ENCODE data around the gene COL26A1. TPM values are rescaled to one million over a fixed set of nuclear protein-coding genes. Genes with fewer than 3 reads are reported as not detected.

COL26A1 gene
- total RNA-seq, 2 donors from 2014 or later, result not detected

DNA sequence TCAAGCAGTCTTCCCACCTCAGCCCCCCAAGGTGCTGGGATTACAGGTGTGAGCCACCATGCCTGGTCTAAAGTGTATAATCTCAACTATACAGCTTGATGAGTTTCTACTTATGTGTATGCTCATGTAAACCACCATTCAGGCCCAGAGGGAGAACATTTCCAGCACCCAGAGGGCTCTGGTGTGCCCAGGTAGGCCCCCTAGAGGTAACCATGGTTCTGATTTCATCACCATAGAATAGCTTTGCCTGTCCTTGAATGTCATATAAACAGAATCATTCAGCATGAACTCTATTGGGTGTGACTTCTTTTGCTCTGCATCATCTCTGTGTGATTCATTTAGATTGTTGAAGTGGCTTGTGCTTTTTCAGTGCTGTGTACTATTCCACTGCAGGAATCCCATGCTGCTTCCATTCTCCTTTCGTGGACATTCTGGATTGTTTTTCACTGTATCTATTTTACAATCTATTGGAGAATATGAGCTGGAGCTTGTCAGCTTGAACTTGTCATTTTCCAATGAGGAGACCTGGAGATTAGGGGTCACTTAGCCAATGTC lies 35.2 kb downstream of the COL26A1 start:
- TF ChIP-seq, protein P1, sequence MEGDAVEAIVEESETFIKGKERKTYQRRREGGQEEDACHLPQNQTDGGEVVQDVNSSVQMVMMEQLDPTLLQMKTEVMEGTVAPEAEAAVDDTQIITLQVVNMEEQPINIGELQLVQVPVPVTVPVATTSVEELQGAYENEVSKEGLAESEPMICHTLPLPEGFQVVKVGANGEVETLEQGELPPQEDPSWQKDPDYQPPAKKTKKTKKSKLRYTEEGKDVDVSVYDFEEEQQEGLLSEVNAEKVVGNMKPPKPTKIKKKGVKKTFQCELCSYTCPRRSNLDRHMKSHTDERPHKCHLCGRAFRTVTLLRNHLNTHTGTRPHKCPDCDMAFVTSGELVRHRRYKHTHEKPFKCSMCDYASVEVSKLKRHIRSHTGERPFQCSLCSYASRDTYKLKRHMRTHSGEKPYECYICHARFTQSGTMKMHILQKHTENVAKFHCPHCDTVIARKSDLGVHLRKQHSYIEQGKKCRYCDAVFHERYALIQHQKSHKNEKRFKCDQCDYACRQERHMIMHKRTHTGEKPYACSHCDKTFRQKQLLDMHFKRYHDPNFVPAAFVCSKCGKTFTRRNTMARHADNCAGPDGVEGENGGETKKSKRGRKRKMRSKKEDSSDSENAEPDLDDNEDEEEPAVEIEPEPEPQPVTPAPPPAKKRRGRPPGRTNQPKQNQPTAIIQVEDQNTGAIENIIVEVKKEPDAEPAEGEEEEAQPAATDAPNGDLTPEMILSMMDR (IDR thresholded peaks at IDR 0.05), result no peak
- Histone ChIP-seq H3K36me3 (no peaks in the 10 kb centered on the region), H3K9me3 (no peaks in the 10 kb centered on the region), H3K27me3 (peaks cover 0 to 2% of the 10 kb centered on the region in 2 donors), H3K27ac (no peak overlapping the region), H3K4me1 (peaks cover 0 to 6% of the 10 kb centered on the region in 2 donors), H3K4me3 (no peak overlapping the region)
- no peak for DNase-seq (ENCODE audit: low spot score)

DNA sequence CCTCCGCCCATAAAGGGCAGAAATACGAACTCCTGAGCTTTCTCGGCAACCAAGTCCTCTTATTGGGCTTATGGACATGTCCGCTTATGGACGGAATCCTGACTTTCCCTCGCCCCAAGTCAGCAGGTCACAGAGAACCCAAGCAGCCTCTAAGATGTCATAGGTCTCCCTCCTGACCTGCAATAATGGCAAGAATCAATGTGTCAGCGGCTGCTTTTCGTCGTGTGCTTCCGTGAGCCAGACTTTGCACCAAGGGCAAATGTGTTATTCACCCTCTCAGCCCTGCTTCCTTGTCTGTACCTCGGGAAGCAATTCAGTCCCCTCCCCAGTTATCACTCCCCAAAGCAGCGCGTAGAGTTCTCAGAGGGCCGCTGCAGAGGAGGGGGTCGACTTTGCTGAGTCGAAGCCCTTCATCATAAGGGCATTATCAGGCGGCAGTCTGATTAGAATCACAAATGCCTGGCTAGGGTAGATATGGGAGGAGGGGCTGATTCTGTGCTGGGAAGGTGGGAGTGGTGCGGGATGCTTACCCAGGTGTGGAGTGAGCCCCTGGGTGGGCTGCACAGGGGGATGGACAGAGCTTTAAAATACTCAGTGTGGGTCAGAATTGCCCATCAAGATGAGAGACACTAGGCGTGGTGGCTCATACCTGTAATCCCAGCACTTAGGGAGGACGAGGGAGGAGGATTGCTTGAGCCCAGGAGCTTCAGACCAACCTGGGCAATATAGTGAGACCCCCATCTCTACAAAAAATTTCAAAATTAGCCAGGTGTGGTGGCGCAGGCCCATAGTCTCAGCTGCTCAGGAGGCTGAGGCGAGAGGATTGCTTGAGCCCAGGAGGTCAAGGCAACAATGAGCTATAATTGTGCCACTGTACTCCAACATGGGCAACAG lies 36.0 kb downstream of the COL26A1 start:
- no peaks in the 10 kb centered on the region for H3K9me3 ChIP-seq
- DNase-seq (ENCODE audit: low spot score), result no peak
- peaks cover 0 to 6% of the 10 kb centered on the region in 2 donors for H3K4me1 ChIP-seq
- H3K27ac ChIP-seq, result no peak overlapping the region
- no peak overlapping the region for H3K4me3 ChIP-seq
- H3K27me3 ChIP-seq, result peaks cover 0 to 2% of the 10 kb centered on the region in 2 donors
- H3K36me3 ChIP-seq, result no peaks in the 10 kb centered on the region
- TF ChIP-seq, protein P1 (IDR thresholded peaks at IDR 0.05), result no peak

DNA sequence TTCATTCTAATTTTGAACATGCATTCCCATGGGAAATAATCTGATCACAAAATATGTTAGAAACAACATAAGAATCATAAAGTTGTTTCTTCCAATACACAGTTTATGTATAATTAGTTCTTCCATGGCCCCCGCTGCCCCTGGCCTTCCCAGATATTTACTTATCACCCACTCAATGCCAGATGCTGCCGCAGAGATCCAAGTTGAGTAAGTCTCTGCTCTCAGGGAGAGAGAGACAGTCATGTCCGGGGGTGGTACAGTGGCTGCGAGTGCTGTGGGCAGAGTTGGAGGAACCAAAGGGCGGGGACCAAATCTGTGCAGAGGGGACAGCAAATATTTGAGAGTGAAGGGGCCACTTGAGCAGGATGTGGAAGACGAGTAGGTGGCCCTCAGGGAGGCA lies 37.1 kb downstream of the COL26A1 start:
- Histone ChIP-seq H3K27me3 (no peaks in the 10 kb centered on the region), H3K9me3 (peaks cover 0 to 4% of the 10 kb centered on the region in 2 donors), H3K27ac (no peak overlapping the region), H3K4me1 (peaks cover 0 to 6% of the 10 kb centered on the region in 2 donors), H3K4me3 (no peak overlapping the region), H3K36me3 (no peaks in the 10 kb centered on the region)
- no peak for DNase-seq (ENCODE audit: low spot score)
- TF ChIP-seq, protein P1 (IDR thresholded peaks at IDR 0.05), result no peak

DNA sequence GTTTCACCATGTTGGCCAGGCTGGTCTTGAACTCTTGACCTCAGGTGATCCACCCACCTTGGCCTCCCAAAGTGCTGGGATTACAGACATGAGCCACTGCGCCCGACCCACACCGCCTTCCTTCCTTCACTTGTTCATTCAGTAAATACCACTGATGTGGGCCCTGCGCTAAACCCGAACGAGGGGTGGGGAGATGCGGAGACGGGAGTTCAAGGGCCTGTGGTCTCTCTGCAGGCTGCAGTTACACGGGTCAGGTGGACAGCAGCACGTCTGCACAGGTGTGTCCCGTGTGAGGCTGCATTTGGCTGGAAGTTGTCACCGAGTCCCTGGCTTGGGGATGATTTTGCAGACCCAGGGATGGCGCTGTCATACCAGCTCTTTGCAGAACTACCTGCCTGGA lies 38.1 kb downstream of the COL26A1 start:
- no peaks in the 10 kb centered on the region for H3K27me3 ChIP-seq
- H3K27ac ChIP-seq, result no peak overlapping the region
- TF ChIP-seq, protein P1 (IDR thresholded peaks at IDR 0.05), result no peak
- peaks cover 0 to 6% of the 10 kb centered on the region in 2 donors for H3K4me1 ChIP-seq
- no peaks in the 10 kb centered on the region for H3K36me3 ChIP-seq
- DNase-seq (ENCODE audit: low spot score), result no peak
- H3K9me3 ChIP-seq, result peaks cover 0 to 4% of the 10 kb centered on the region in 2 donors
- no peak overlapping the region for H3K4me3 ChIP-seq

DNA sequence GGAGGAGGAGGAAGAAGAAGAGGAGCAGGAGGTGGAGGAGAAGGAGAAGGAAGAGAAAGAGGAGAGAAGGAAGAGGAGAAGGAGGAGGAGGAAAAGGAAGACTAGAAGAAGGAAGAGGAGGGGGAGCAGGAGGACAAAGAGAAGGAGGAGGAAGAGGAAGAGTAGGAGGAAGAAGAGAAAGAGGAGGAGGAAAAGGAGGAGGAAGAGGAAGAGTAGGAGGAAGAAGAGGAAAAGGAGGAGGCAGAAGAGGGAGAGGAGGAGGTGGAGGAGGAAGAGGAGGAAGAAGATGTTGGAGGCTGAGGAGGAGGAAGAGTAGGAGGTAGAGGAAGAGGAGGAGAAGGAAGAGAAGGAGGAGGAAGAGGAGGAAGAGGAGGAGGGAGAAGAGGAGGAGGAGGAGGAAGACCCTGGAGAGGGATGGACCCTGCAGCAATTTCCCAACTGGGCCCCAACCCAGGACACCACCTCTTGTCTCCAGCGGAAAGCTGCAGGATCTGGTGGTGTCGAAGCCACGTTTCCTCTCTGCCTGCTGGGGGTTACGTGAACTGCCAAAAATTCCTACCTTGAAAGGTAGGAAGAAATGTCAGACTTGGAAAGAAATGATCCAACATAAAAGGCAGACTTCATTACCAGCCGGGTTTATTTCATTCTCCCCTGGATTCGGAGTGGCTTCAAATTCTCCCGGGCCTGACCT lies 38.9 kb downstream of the COL26A1 start:
- Histone ChIP-seq H3K27ac (no peak overlapping the region), H3K9me3 (peaks cover 0 to 4% of the 10 kb centered on the region in 2 donors), H3K27me3 (no peaks in the 10 kb centered on the region), H3K36me3 (no peaks in the 10 kb centered on the region), H3K4me1 (peaks cover 0 to 6% of the 10 kb centered on the region in 2 donors), H3K4me3 (no peak overlapping the region)
- no peak for DNase-seq (ENCODE audit: low spot score)
- TF ChIP-seq, protein P1 (IDR thresholded peaks at IDR 0.05), result no peak

Data from right atrium auricular region (tissue), 2 donors.